H1 (cell line): ENCODE results near the gene THOP1. TPM values are rescaled to one million over a fixed set of nuclear protein-coding genes. Genes with fewer than 3 reads are reported as not detected.

ENCODE experiments used
- CTCF ChIA-PET: fragments of 300-600 bp; sonication (Branson Sonifier 250); formaldehyde crosslinking; loops from one replicate; lab custom pipeline; 2021; ENCODE audit not compliant: partially characterized antibody; lab: Charles Lee
- POLR2A ChIA-PET: fragments of 300-600 bp; sonication (Branson Sonifier 250); formaldehyde crosslinking; loops from one replicate; lab custom pipeline; 2021; ENCODE audit warnings: inconsistent platforms; ENCODE audit not compliant: partially characterized antibody; lab: Charles Lee
- DNase-seq, 2 experiments: peaks; one replicate each; pipeline versions ENCODE4 v3.0.0 to v3.0.0-alpha.2; 2010 to 2022; ENCODE audit warnings: low spot score in 2 of 2, low read depth in 1 of 2, mixed read lengths in 1 of 2
- FAIRE-seq: peaks from 2 replicates; lab custom pipeline; 2011; peaks lifted over from hg19 to GRCh38; lab: Jason Lieb, UNC
- H2AFZ ChIP-seq: 2 replicates; pipeline ENCODE4 v1.8.1; 2012; ENCODE audit warnings: low read length, inconsistent platforms
- H2AK5ac ChIP-seq: 2 replicates; pipeline ENCODE4 v1.6.1; 2013; ENCODE audit warnings: low read depth, low read length
- H2BK120ac ChIP-seq: replicated peaks from 2 replicates; pipeline ENCODE3; 2013; ENCODE audit warnings: low read depth, low read length, inconsistent platforms
- H2BK12ac ChIP-seq: 2 replicates; pipeline ENCODE4 v1.6.1; 2013; ENCODE audit warnings: low read depth, low read length
- H2BK15ac ChIP-seq: 2 replicates; pipeline ENCODE4 v1.6.1; 2013; ENCODE audit warnings: low read length
- H2BK20ac ChIP-seq: 2 replicates; pipeline ENCODE4 v1.6.1; 2013; ENCODE audit warnings: low read length
- H2BK5ac ChIP-seq: 2 replicates; pipeline ENCODE4 v1.6.1; 2013; ENCODE audit warnings: low read depth, low read length
- H3K14ac ChIP-seq: 2 replicates; pipeline ENCODE4 v1.6.1; 2013; ENCODE audit warnings: inconsistent platforms; ENCODE audit not compliant: insufficient read length
- H3K18ac ChIP-seq: 2 replicates; pipeline ENCODE4 v1.6.1; 2013; ENCODE audit warnings: low read length; ENCODE audit errors: extremely low read depth
- H3K23ac ChIP-seq: 2 replicates; pipeline ENCODE4 v1.6.1; 2013; ENCODE audit warnings: inconsistent platforms; ENCODE audit not compliant: insufficient read length
- H3K23me2 ChIP-seq: 2 replicates; pipeline ENCODE4 v1.6.1; 2013; ENCODE audit warnings: low read depth, low read length
- H3K27ac ChIP-seq: 2 replicates; pipeline ENCODE4 v1.6.1; 2011; ENCODE audit warnings: low read depth, low read length, inconsistent platforms
- H3K27me3 ChIP-seq, 4 experiments: replicated peaks in 1 of 4; 1 replicate in 1 of 4; 2 replicates in 3 of 4; pipeline versions ENCODE4 v1.6.1 to v1.8.1; 2011 to 2013; ENCODE audit warnings: low read length in 3 of 4, mild to moderate bottlenecking in 3 of 4, inconsistent platforms in 2 of 4, mixed read lengths in 2 of 4, moderate library complexity in 1 of 4; ENCODE audit not compliant: control insufficient read depth in 3 of 4, insufficient read depth in 3 of 4; ENCODE audit errors: extremely low read depth in 1 of 4
- H3K36me3 ChIP-seq, 4 experiments: 2 replicates each; pipeline versions ENCODE4 v1.6.1 to v1.8.1; 2011 to 2013; ENCODE audit warnings: mild to moderate bottlenecking in 4 of 4, low read length in 3 of 4, moderate library complexity in 2 of 4, control low read depth in 1 of 4, inconsistent platforms in 1 of 4; ENCODE audit not compliant: insufficient read depth in 4 of 4, control insufficient read depth in 2 of 4
- H3K4ac ChIP-seq: replicated peaks from 2 replicates; pipeline ENCODE3; 2013; ENCODE audit warnings: low read length, low read depth, mixed read lengths, inconsistent platforms; ENCODE audit not compliant: insufficient read length
- H3K4me1 ChIP-seq, 4 experiments: replicated peaks in 1 of 4; 1 replicate in 1 of 4; 2 replicates in 3 of 4; pipeline versions ENCODE4 v1.6.1 to v1.8.1; 2011 to 2013; ENCODE audit warnings: low read length in 3 of 4, inconsistent platforms in 2 of 4, mixed read lengths in 1 of 4; ENCODE audit not compliant: insufficient read depth in 4 of 4, control insufficient read depth in 3 of 4
- H3K4me2 ChIP-seq, 2 experiments: 2 replicates each; pipeline versions ENCODE4 v1.6.1 to v1.8.1; 2011 to 2013; ENCODE audit warnings: low read depth in 2 of 2, low read length in 2 of 2, control low read depth in 1 of 2, inconsistent platforms in 1 of 2, mild to moderate bottlenecking in 1 of 2; ENCODE audit not compliant: insufficient read depth in 1 of 2
- H3K4me3 ChIP-seq, 4 experiments: fragments of 200-600, 300-600 bp in 1 of 4; sonication (generic), shearing (Covaris generic), sonication (Bioruptor Twin) in 1 of 4; 2 replicates each; pipeline versions ENCODE4 v1.5.1 to v1.8.1; 2011 to 2016; ENCODE audit warnings: low read length in 4 of 4, low read depth in 3 of 4, control low read depth in 2 of 4, inconsistent platforms in 2 of 4, mild to moderate bottlenecking in 2 of 4, mixed read lengths in 1 of 4, moderate library complexity in 1 of 4; ENCODE audit not compliant: insufficient read depth in 2 of 4; ENCODE audit errors: extremely low read depth in 1 of 4
- H3K56ac ChIP-seq: replicated peaks from 2 replicates; pipeline ENCODE3; 2013; ENCODE audit warnings: low read depth, mild to moderate bottlenecking, mixed read lengths, low read length, inconsistent platforms; ENCODE audit not compliant: insufficient read length
- H3K79me1 ChIP-seq: 2 replicates; pipeline ENCODE4 v1.6.1; 2013; ENCODE audit warnings: low read depth, low read length, control low read depth
- H3K79me2 ChIP-seq, 2 experiments: 2 replicates each; pipeline versions ENCODE4 v1.6.1 to v1.8.1; 2012 to 2013; ENCODE audit warnings: low read length in 2 of 2, mild to moderate bottlenecking in 2 of 2, inconsistent platforms in 1 of 2; ENCODE audit not compliant: insufficient read depth in 2 of 2, control insufficient read depth in 1 of 2
- H3K9ac ChIP-seq, 4 experiments: replicated peaks in 1 of 4; 1 replicate in 1 of 4; 2 replicates in 3 of 4; pipeline versions ENCODE4 v1.6.1 to v1.8.1; 2011 to 2013; ENCODE audit warnings: low read depth in 3 of 4, low read length in 3 of 4, control low read depth in 2 of 4, mild to moderate bottlenecking in 2 of 4, moderate library complexity in 2 of 4, inconsistent platforms in 1 of 4; ENCODE audit errors: extremely low read depth in 1 of 4
- H3K9me3 ChIP-seq, 2 experiments: 2 replicates each; pipeline versions ENCODE4 v1.6.1 to v1.8.1; 2012 to 2013; ENCODE audit warnings: mild to moderate bottlenecking in 2 of 2, moderate library complexity in 2 of 2, control low read depth in 1 of 2, inconsistent platforms in 1 of 2, low read depth in 1 of 2, low read length in 1 of 2, mixed read lengths in 1 of 2; ENCODE audit not compliant: insufficient read depth in 2 of 2
- H4K20me1 ChIP-seq, 2 experiments: replicated peaks in 1 of 2; 2 replicates each; pipeline versions ENCODE3 to v1.8.1; 2011 to 2013; ENCODE audit warnings: inconsistent platforms in 2 of 2, low read length in 2 of 2, mild to moderate bottlenecking in 1 of 2; ENCODE audit not compliant: insufficient read depth in 2 of 2, control insufficient read depth in 1 of 2
- H4K5ac ChIP-seq: 2 replicates; pipeline ENCODE4 v1.6.1; 2013; ENCODE audit warnings: low read length, low read depth, mixed read lengths, inconsistent platforms; ENCODE audit not compliant: insufficient read length
- H4K8ac ChIP-seq: 2 replicates; pipeline ENCODE4 v1.8.0; 2013; ENCODE audit warnings: mild to moderate bottlenecking, moderate library complexity, low read length, inconsistent platforms; ENCODE audit not compliant: insufficient read depth; ENCODE audit errors: extremely low read depth
- H4K91ac ChIP-seq: replicated peaks from 2 replicates; pipeline ENCODE3; 2013; ENCODE audit warnings: low read length, mixed read lengths, inconsistent platforms; ENCODE audit not compliant: insufficient read length
- HDAC2 ChIP-seq, 2 experiments: fragments of 300-600 bp in 1 of 2; sonication (generic) in 1 of 2; IDR thresholded peaks; 2 replicates each; pipeline ENCODE4 v1.6.1; 2011 to 2012; ENCODE audit warnings: low read depth in 2 of 2, low read length in 2 of 2, mild to moderate bottlenecking in 2 of 2, moderate library complexity in 2 of 2, borderline replicate concordance in 1 of 2, inconsistent platforms in 1 of 2
- NANOG ChIP-seq: IDR thresholded peaks from 2 replicates; pipeline ENCODE4 v1.6.1; 2011; ENCODE audit warnings: low read length, low read depth, mild to moderate bottlenecking, inconsistent platforms; ENCODE audit not compliant: insufficient read depth, poor library complexity, severe bottlenecking
- RBBP5 ChIP-seq: IDR thresholded peaks from 2 replicates; pipeline ENCODE4 v1.7.1; 2012; ENCODE audit warnings: low read depth, mild to moderate bottlenecking, inconsistent platforms, low read length, moderate library complexity, borderline replicate concordance
- SP2 ChIP-seq: IDR thresholded peaks from 2 replicates; pipeline ENCODE4 v1.6.1; 2012; ENCODE audit warnings: mild to moderate bottlenecking, low read length, inconsistent platforms
- SRF ChIP-seq: IDR thresholded peaks from 2 replicates; pipeline ENCODE4 v1.6.1; 2011; ENCODE audit warnings: mild to moderate bottlenecking, low read depth, low read length, moderate library complexity
- SUZ12 ChIP-seq: fragments of 200-600 bp; sonication (generic); IDR thresholded peaks from 2 replicates; pipeline ENCODE4 v1.6.1; 2012; ENCODE audit warnings: mild to moderate bottlenecking, inconsistent platforms, low read length, moderate library complexity, mixed read lengths
- ZNF274 ChIP-seq: IDR thresholded peaks from 2 replicates; pipeline ENCODE4 v1.7.0; 2012; ENCODE audit warnings: low read length, borderline replicate concordance; ENCODE audit errors: extremely low read depth
- WGBS, 2 experiments: shearing (Covaris generic) in 1 of 2; methylation state at CpG; one replicate each; pipeline versions ENCODE4 v1.1.6 to v1.1.7; 2013 to 2015; ENCODE audit warnings: low lambda C conversion rate in 2 of 2, mixed read lengths in 2 of 2, inconsistent platforms in 1 of 2, low coverage in 1 of 2, missing lambda C conversion rate in 1 of 2; ENCODE audit not compliant: insufficient replicate concordance in 2 of 2, insufficient coverage in 1 of 2, insufficient read length in 1 of 2; ENCODE audit errors: extremely low coverage in 1 of 2, missing lambda C conversion rate in 1 of 2; 5-methylcytosine and 5-hydroxymethylcytosine counted together
- polyA plus RNA-seq, 7 experiments: library from polyadenylated mRNA; depleted of rRNA in 3 of 7; stranded (reverse) in 5 of 7; unstranded in 2 of 7; fragments of >200 nt in 5 of 7; fragments of 200-250 nt in 2 of 7; gene quantifications; 1 replicate in 5 of 7; 2 replicates in 1 of 7; 4 replicates in 1 of 7; pipeline versions ENCODE4 v1.2.1 to v1.2.3, GENCODE V29; 2011 to 2013; ENCODE audit warnings: missing spikeins in 2 of 7, mixed read lengths in 2 of 7
- total RNA-seq: library from RNA; stranded (reverse); fragmentation: NEBNext Ultra II Directional; extraction: Animal tissue kit (Norgen Biotek cat#: 25700); gene quantifications from 2 replicates; pipeline ENCODE4 v1.2.1, GENCODE V29; 2021

Gene THOP1
- total and polyA plus RNA-seq, 2 of the 8 experiments (the other 6 are each of a cell fraction or from before 2014, with no cell fraction given): 136 to 159 TPM

DNA sequence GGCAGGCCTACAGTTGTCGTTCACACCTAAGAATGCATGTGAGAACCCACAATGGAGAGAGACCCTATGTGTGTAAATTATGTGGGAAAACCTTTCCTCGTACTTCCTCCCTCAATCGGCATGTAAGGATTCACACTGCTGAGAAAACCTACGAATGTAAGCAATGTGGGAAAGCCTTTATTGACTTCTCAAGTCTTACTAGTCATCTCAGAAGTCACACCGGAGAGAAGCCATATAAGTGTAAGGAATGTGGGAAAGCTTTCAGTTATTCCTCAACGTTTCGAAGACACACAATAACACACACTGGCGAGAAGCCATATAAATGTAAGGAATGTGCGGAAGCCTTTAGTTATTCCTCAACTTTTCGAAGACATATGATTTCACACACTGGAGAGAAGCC is 67.3 kb downstream of the THOP1 start:
- Histone ChIP-seq H3K23ac (no peak overlapping the region), H3K79me2 (no peaks in the 10 kb centered on the region; a peak in 1 of 4 replicates), H3K23me2 (no peaks in the 10 kb centered on the region), H3K4me3 (0 out of 8 replicates have a peak overlapping the region, but pooled peaks of 1 of the 4 experiments have one; percentile 10), H3K27me3 (no peaks in the 10 kb centered on the region; a peak in 1 of 7 replicates), H3K4me1 (no peaks in the 10 kb centered on the region), H3K36me3 (peaks cover 12 to 51% (median 36%) of the 10 kb centered on the region in 4 experiments), H2BK120ac (no peak overlapping the region), H3K14ac (no peak overlapping the region), H2AK5ac (no peak overlapping the region), H3K27ac (no peak overlapping the region), H2BK12ac (no peak overlapping the region), H2BK5ac (no peak overlapping the region), H2BK20ac (no peak overlapping the region), H3K9me3 (peaks cover 74 to 90% of the 10 kb centered on the region in 2 experiments), H3K56ac (no peak overlapping the region), H3K79me1 (0 out of 2 replicates have a peak, but pooled peaks cover 2% of the 10 kb centered on the region), H3K18ac (no peak overlapping the region), H4K5ac (no peak overlapping the region), H2AFZ (no peak overlapping the region), H3K9ac (no peak overlapping the region), H2BK15ac (no peak overlapping the region), H3K4me2 (no peak overlapping the region), H4K20me1 (no peaks in the 10 kb centered on the region), H4K91ac (no peak overlapping the region), H3K4ac (no peak overlapping the region), H4K8ac (no peak overlapping the region)
- DNase-seq (no peak), FAIRE-seq (no peak)
- ChIA-PET CTCF (no interaction called here), POLR2A (no interaction called here)
- TF ChIP-seq HDAC2 (IDR thresholded peaks at IDR 0.05; ENCODE audit: borderline replicate concordance in 1 of 2, low read depth in 2 of 2, low read length in 2 of 2): no peak
- TF ChIP-seq SUZ12: no peak
- no peak for TF ChIP-seq SP2
- TF ChIP-seq RBBP5: no peak
- no peak for TF ChIP-seq NANOG
- no peak for TF ChIP-seq SRF
- peak; percentile 55; the same call in 1 of the 2 replicates for TF ChIP-seq ZNF274
- 91% methylated on average over 10 of the region's 10 CpGs; no CpG with 5 or more reads in 1 of the 2 experiments for WGBS, 2 experiments
